IMR-90 (cell line): ENCODE results near the gene LLGL2.

ENCODE experiments used
- CTCF ChIP-seq: conservative IDR thresholded peaks from 2 replicates; pipeline ENCODE4 v1.5.1; 2012; ENCODE audit warnings: mild to moderate bottlenecking, low read depth, low read length, improper control_type of control experiment
- FOS ChIP-seq: fragments of 150-350 bp; IDR thresholded peaks from 2 replicates; pipeline ENCODE4 v1.6.1; 2016; ENCODE audit warnings: low read depth, low read length
- POLR2A ChIP-seq: IDR thresholded peaks from 2 replicates; pipeline ENCODE4 v1.6.1; 2012; ENCODE audit warnings: mild to moderate bottlenecking, low read depth, low read length
- RCOR1 ChIP-seq: IDR thresholded peaks from 2 replicates; pipeline ENCODE4 v1.6.1; 2012; ENCODE audit warnings: mild to moderate bottlenecking, low read length, improper control_type of control experiment; ENCODE audit not compliant: insufficient replicate concordance
- RFX5 ChIP-seq: IDR thresholded peaks from 2 replicates; pipeline ENCODE4 v1.8.0; 2012; ENCODE audit warnings: low read depth, mild to moderate bottlenecking, low read length, moderate library complexity

GRCh38 chr17:75487351-75488070 lies 38.0 kb upstream of the LLGL2 start:
- TF ChIP-seq RFX5 (no peak), FOS (no peak), POLR2A (no peak), RCOR1 (no peak), CTCF (peak; percentile 12; the same call in 1 of the 2 replicates)
